Cardiac septum (tissue), 1 donor: Measurements from ENCODE around the gene ZNF814. TPM values are rescaled to one million over a fixed set of nuclear protein-coding genes. Genes with fewer than 3 reads are reported as not detected.
"Not testable (repeated sequence)": the region's sequence is repeated elsewhere in the genome, so short reads cannot be mapped to it uniquely, and the experiment has no call there.

Experiments
- DNase-seq: peaks from one replicate; pipeline ENCODE4 v3.0.0-alpha.2; 2020; ENCODE audit warnings: low spot score
- intact Hi-C: fragments of 100-400 bp; cut with DNase I; formaldehyde crosslinking; loops from one replicate; pipeline ENCODE4 v1.14.0; 2022
- total RNA-seq: library from RNA; stranded (reverse); fragmentation: NEBNext Ultra II Directional; extraction: Animal tissue kit (Norgen Biotek cat#: 25700); gene quantifications from one replicate; pipeline ENCODE4 v1.2.1, GENCODE V29; 2021
- donor health status: DM: no; HTN: no; CAD: no.

ZNF814 gene
- total RNA-seq, 1 donor from 2014 or later, result 5.4 TPM

- intact Hi-C loops, result not testable (repeated sequence)
These were observed 67.7 kb downstream of the ZNF814 start for GRCh38 chr19:57821095-57821494.

GRCh38 chr19:57820599-57820998 is 68.2 kb downstream of the ZNF814 start:
- DNase-seq, result no peak
- intact Hi-C loops, result no loop called here

More at GRCh38 chr19:57821095-57821494, 67.7 kb downstream of the ZNF814 start:
- DNase-seq, result not testable (repeated sequence)

GRCh38 chr19:57819475-57820148 is 69.2 kb downstream of the ZNF814 start:
- peak; percentile 89 for DNase-seq
- intact Hi-C loops, result no loop called here

- no peak for DNase-seq
These were observed 70.5 kb downstream of the ZNF814 start for GRCh38 chr19:57818378-57818777.

GRCh38 chr19:57817976-57818375 is 70.9 kb downstream of the ZNF814 start:
- intact Hi-C loops, result no loop called here
- no peak for DNase-seq

More at GRCh38 chr19:57818378-57818777, 70.5 kb downstream of the ZNF814 start:
- intact Hi-C loops, result no loop called here

GRCh38 chr19:57816652-57817051 is 72.2 kb downstream of the ZNF814 start:
- DNase-seq, result no peak
- intact Hi-C loops, result no loop called here

- intact Hi-C loops, result loop anchor here (2.0 kb wide), 1 partner anchor 69 kb away; the partner anchor contains the start of gene ZNF776
These were observed 73.4 kb downstream of the ZNF814 start for GRCh38 chr19:57815247-57816075.

GRCh38 chr19:57814505-57815246 is 74.2 kb downstream of the ZNF814 start, which contains the start of gene ZNF552:
ZNF552 (minus strand) TSS chr19:57814913; CDS start chr19:57814743, 170 bp downstream.
- intact Hi-C loops, result loop anchor here (2.0 kb wide), 1 partner anchor 68 kb away; the partner anchor contains the start of gene ZNF776
- peak; percentile 92 for DNase-seq

More at GRCh38 chr19:57815247-57816075, 73.4 kb downstream of the ZNF814 start:
- DNase-seq, result no peak

- DNase-seq, result no peak
- intact Hi-C loops, result loop anchor here (2.0 kb wide), 1 partner anchor 67 kb away; the partner anchor contains the start of gene ZNF776
These were observed 74.8 kb downstream of the ZNF814 start for GRCh38 chr19:57813919-57814504.

GRCh38 chr19:57812975-57813820 is 75.6 kb downstream of the ZNF814 start:
- DNase-seq, intact Hi-C loops: not testable (repeated sequence)

GRCh38 chr19:57812226-57812625 is 76.6 kb downstream of the ZNF814 start:
- DNase-seq, result no peak
- intact Hi-C loops, result no loop called here

- DNase-seq, intact Hi-C loops: not testable (repeated sequence)
These were observed 78.2 kb downstream of the ZNF814 start for GRCh38 chr19:57810410-57811295.

GRCh38 chr19:57807541-57807940 is 81.3 kb downstream of the ZNF814 start:
- intact Hi-C loops, result no loop called here
- DNase-seq, result no peak

- intact Hi-C loops, result no loop called here
- no peak for DNase-seq
These were observed 85.1 kb downstream of the ZNF814 start for GRCh38 chr19:57803594-57804325.

GRCh38 chr19:57803265-57803593 is 85.6 kb downstream of the ZNF814 start:
- no peak for DNase-seq
- intact Hi-C loops, result no loop called here

- DNase-seq, result no peak
- intact Hi-C loops, result no loop called here
These were observed 86.6 kb downstream of the ZNF814 start for GRCh38 chr19:57802269-57802668.

GRCh38 chr19:57800696-57801095 is 88.1 kb downstream of the ZNF814 start:
- DNase-seq, result no peak
- intact Hi-C loops, result no loop called here
